SK-N-SH (cell line): ENCODE data around the gene UMODL1.

ENCODE experiments used
- EP300 ChIP-seq, 2 experiments: IDR thresholded peaks; 2 replicates each; pipeline versions ENCODE4 v1.4.0 to v1.6.1; 2012; ENCODE audit warnings: borderline replicate concordance in 1 of 2, low read depth in 1 of 2, low read length in 1 of 2
- GABPA ChIP-seq: IDR thresholded peaks from 2 replicates; pipeline ENCODE4 v1.4.0; 2012; ENCODE audit warnings: low read depth, mild to moderate bottlenecking
- POLR2AphosphoS5 ChIP-seq: IDR thresholded peaks from 2 replicates; pipeline ENCODE4 v1.6.1; 2012; ENCODE audit warnings: low read depth, low read length
- RAD21 ChIP-seq: IDR thresholded peaks from 2 replicates; pipeline ENCODE4 v1.6.1; 2012; ENCODE audit warnings: mild to moderate bottlenecking, low read length
- RFX5 ChIP-seq: IDR thresholded peaks from 2 replicates; pipeline ENCODE4 v1.6.1; 2012; ENCODE audit warnings: mild to moderate bottlenecking, improper control_type of control experiment, low read length
- USF2 ChIP-seq: fragments of 150-350 bp; IDR thresholded peaks from 2 replicates; pipeline ENCODE4 v1.6.1; 2017; ENCODE audit warnings: antibody characterized with exemption, low read length, low read depth, borderline replicate concordance
- TF ChIP-seq, protein P1 (sequence below): fragments of 200-600 bp; sonication (generic); IDR thresholded peaks from 2 replicates; pipeline ENCODE4 v1.6.1; 2017; ENCODE audit warnings: antibody characterized with exemption, mild to moderate bottlenecking, moderate library complexity
- TF ChIP-seq, protein P2 (sequence below): IDR thresholded peaks from 2 replicates; pipeline ENCODE4 v1.4.0; 2012; ENCODE audit warnings: low read depth

- TF ChIP-seq, protein P1, sequence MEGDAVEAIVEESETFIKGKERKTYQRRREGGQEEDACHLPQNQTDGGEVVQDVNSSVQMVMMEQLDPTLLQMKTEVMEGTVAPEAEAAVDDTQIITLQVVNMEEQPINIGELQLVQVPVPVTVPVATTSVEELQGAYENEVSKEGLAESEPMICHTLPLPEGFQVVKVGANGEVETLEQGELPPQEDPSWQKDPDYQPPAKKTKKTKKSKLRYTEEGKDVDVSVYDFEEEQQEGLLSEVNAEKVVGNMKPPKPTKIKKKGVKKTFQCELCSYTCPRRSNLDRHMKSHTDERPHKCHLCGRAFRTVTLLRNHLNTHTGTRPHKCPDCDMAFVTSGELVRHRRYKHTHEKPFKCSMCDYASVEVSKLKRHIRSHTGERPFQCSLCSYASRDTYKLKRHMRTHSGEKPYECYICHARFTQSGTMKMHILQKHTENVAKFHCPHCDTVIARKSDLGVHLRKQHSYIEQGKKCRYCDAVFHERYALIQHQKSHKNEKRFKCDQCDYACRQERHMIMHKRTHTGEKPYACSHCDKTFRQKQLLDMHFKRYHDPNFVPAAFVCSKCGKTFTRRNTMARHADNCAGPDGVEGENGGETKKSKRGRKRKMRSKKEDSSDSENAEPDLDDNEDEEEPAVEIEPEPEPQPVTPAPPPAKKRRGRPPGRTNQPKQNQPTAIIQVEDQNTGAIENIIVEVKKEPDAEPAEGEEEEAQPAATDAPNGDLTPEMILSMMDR: no peak
- TF ChIP-seq GABPA (no peak), POLR2AphosphoS5 (no peak), RFX5 (no peak), EP300 (IDR thresholded peaks at IDR 0.05; ENCODE audit: borderline replicate concordance in 1 of 2, low read depth in 1 of 2, low read length in 1 of 2) (no peak), USF2 (no peak), RAD21 (no peak)
- TF ChIP-seq, protein P2, sequence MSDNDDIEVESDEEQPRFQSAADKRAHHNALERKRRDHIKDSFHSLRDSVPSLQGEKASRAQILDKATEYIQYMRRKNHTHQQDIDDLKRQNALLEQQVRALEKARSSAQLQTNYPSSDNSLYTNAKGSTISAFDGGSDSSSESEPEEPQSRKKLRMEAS: no peak
These were observed 38.1 kb upstream of the UMODL1 start for GRCh38 chr21:42032968-42033367.
